Calu3 (cell line): Measurements from ENCODE around the gene SOCS1. TPM values are rescaled to one million over a fixed set of nuclear protein-coding genes. Genes with fewer than 3 reads are reported as not detected.
"Not testable (repeated sequence)": the region's sequence is repeated elsewhere in the genome, so short reads cannot be mapped to it uniquely, and the experiment has no call there.

Experiments
- BruUV-seq: library from RNA; stranded (reverse); fragments of 400-500 nt; replicated peaks from 2 replicates; lab custom pipeline; 2021; lab: Mats Ljungman, UMichigan
- CTCF ChIA-PET: fragments of 300-600 bp; sonication (Branson Sonifier 250); formaldehyde crosslinking; loops from one replicate; lab custom pipeline; 2022; ENCODE audit warnings: antibody characterized with exemption; lab: Charles Lee
- DNase-seq: peaks from one replicate; pipeline ENCODE4 v3.0.0; 2022
- H3K27ac Mint-ChIP-seq: one replicate; pipeline ENCODE4 v1.8.0; 2022; ENCODE audit warnings: mixed read lengths; ENCODE audit not compliant: unreplicated experiment
- H3K27me3 Mint-ChIP-seq: one replicate; pipeline ENCODE4 v1.8.0; 2022; ENCODE audit warnings: mixed read lengths; ENCODE audit not compliant: unreplicated experiment
- H3K36me3 Mint-ChIP-seq: one replicate; pipeline ENCODE4 v1.8.0; 2022; ENCODE audit warnings: mild to moderate bottlenecking, moderate library complexity, mixed read lengths; ENCODE audit not compliant: insufficient read depth, unreplicated experiment
- H3K4me1 Mint-ChIP-seq: one replicate; pipeline ENCODE4 v1.8.0; 2022; ENCODE audit warnings: mild to moderate bottlenecking, low read depth, mixed read lengths; ENCODE audit not compliant: unreplicated experiment
- H3K4me3 Mint-ChIP-seq: one replicate; pipeline ENCODE4 v1.8.0; 2022; ENCODE audit warnings: mild to moderate bottlenecking, low read depth, moderate library complexity, mixed read lengths; ENCODE audit not compliant: unreplicated experiment
- H3K9me3 Mint-ChIP-seq: one replicate; pipeline ENCODE4 v1.8.0; 2022; ENCODE audit warnings: low read depth, mixed read lengths; ENCODE audit not compliant: unreplicated experiment
- intact Hi-C: fragments of 100-400 bp; cut with micrococcal nuclease; formaldehyde crosslinking; loops from one replicate; pipeline ENCODE4 v1.10.0; 2022; ENCODE audit not compliant: unreplicated experiment
- total RNA-seq: library from RNA; stranded (reverse); gene quantifications from 2 replicates; pipeline ENCODE4 v1.2.3, GENCODE V29; 2022
- TF ChIP-seq, protein P1 (sequence below): fragments of 200-600 bp; IDR thresholded peaks from one replicate; pipeline ENCODE4 v1.8.0; 2022; ENCODE audit warnings: antibody characterized with exemption; ENCODE audit not compliant: unreplicated experiment

The SOCS1 gene
- total RNA-seq, 1 experiment from 2014 or later = 4.8 TPM

DNA sequence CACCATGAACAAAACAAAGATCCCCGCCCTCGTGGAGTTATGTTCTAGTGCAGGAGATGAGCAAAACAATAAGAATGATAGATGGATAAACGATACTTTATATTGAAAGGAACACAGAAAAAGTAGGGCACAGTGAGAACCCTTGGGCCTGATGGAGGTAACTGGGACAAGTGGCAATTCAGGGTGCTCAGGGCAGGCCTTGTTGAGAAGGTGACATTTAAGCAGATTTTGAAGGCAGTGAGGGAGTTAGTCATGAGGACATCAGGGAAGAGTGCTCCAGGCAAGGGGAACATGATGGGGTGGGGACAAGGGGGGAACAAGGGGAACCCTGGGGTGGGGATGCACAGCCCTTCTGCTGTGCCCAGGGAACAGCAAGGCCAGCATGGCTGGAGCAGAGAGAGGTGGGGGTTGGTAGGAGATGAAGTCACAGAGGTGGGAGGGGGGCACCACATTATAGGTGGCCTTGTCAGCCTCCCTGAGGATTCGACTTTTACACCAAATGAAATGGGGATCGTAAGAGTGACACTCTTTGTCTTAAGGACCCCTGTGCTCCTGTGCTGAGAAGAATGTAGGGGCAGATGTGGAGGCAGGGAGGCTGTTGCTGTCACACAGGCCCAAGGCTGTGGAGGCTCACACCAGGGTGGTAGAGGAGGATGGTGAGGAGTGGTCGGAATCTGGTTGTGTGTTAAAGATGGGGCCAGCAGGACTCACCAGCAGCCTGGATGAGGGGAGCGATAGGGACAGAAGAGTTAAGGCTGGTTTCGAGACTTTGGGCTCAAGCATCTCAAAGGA lies 34.3 kb upstream of the SOCS1 start:
- Mint-ChIP-seq H3K4me1 (no peaks in the 10 kb centered on the region), H3K36me3 (no peaks in the 10 kb centered on the region), H3K27ac (no peak overlapping the region), H3K27me3 (peaks cover 74% of the 10 kb centered on the region), H3K4me3 (no peak overlapping the region), H3K9me3 (no peaks in the 10 kb centered on the region)
- TF ChIP-seq, protein P1, sequence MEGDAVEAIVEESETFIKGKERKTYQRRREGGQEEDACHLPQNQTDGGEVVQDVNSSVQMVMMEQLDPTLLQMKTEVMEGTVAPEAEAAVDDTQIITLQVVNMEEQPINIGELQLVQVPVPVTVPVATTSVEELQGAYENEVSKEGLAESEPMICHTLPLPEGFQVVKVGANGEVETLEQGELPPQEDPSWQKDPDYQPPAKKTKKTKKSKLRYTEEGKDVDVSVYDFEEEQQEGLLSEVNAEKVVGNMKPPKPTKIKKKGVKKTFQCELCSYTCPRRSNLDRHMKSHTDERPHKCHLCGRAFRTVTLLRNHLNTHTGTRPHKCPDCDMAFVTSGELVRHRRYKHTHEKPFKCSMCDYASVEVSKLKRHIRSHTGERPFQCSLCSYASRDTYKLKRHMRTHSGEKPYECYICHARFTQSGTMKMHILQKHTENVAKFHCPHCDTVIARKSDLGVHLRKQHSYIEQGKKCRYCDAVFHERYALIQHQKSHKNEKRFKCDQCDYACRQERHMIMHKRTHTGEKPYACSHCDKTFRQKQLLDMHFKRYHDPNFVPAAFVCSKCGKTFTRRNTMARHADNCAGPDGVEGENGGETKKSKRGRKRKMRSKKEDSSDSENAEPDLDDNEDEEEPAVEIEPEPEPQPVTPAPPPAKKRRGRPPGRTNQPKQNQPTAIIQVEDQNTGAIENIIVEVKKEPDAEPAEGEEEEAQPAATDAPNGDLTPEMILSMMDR = no peak
- no peak for DNase-seq
- BruUV-seq = no TSS peak
- intact Hi-C loops = no loop called here
- CTCF ChIA-PET = no interaction called here

DNA sequence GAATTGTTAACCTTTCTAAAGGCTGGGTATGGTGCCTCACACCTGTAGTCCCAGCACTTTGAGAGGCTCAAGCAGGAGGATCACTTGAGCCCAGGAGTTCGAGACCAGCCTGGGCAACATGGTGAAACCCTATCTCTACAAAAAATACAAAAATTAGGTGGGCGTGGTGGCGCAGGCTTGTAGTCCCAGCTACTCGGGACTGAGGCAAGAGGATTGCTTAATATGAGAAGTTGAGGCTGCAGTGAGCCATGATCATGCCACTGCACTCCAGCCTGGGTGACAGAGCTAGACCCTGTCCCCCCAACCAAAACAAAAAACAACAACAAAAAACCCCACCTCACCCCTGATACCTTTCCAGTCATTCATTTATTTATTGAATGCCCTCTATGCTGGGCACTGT lies 33.7 kb upstream of the SOCS1 start:
- H3K4me1 Mint-ChIP-seq, intact Hi-C loops, DNase-seq, H3K36me3 Mint-ChIP-seq, H3K4me3 Mint-ChIP-seq, CTCF ChIA-PET, H3K9me3 Mint-ChIP-seq, BruUV-seq, H3K27ac Mint-ChIP-seq: not testable (repeated sequence)
- peaks cover 79% of the 10 kb centered on the region for H3K27me3 Mint-ChIP-seq

DNA sequence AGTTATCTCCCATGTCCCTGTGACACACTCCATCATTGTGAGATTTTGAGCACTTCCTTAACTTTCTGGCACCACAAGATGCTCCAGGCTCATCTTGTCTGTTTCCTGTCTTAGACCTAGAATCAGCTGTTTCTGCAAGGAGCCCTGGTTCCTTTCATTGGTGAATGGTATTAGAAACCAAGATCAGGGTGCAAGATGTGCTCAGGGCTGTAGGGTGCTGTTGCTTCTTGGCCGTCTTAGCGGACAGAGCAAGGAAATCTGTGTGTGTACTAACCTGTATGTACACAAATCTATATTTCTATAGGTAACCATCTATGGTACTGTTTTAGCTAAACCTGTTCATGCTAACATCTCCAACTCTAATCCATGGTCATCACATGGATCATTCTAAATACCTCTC lies 33.2 kb upstream of the SOCS1 start:
- no peak overlapping the region for H3K27ac Mint-ChIP-seq
- no peaks in the 10 kb centered on the region for H3K4me1 Mint-ChIP-seq
- intact Hi-C loops = no loop called here
- CTCF ChIA-PET = no interaction called here
- no peaks in the 10 kb centered on the region for H3K36me3 Mint-ChIP-seq
- no TSS peak for BruUV-seq
- no peak overlapping the region for H3K4me3 Mint-ChIP-seq
- no peaks in the 10 kb centered on the region for H3K9me3 Mint-ChIP-seq
- DNase-seq = no peak
- peaks cover 82% of the 10 kb centered on the region for H3K27me3 Mint-ChIP-seq
- TF ChIP-seq, protein P1 = no peak

DNA sequence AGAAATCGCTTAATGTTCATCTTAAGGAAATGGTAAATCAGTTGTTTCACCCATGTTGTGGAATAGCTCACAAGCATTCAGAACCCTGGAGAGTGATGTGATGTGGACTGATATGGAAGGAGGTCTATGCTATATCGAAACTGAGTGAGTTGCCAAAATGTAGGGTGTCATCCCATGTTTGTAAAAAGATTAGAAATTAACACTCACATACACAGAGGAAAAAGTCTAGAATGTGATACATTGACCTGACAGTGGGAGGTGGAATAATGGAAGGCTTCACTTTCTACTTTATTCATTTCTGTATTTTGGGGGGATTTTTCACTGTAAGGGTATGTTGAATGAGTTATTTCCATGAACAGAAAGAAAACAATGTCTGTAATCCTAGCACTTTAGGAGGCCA lies 29.8 kb upstream of the SOCS1 start:
- H3K27ac Mint-ChIP-seq = no peak overlapping the region
- intact Hi-C loops = no loop called here
- no peaks in the 10 kb centered on the region for H3K9me3 Mint-ChIP-seq
- CTCF ChIA-PET = no interaction called here
- TF ChIP-seq, protein P1 = no peak
- H3K4me1 Mint-ChIP-seq = no peaks in the 10 kb centered on the region
- H3K27me3 Mint-ChIP-seq = peaks cover 84% of the 10 kb centered on the region
- BruUV-seq = no TSS peak
- H3K36me3 Mint-ChIP-seq = no peaks in the 10 kb centered on the region
- H3K4me3 Mint-ChIP-seq = no peak overlapping the region
- no peak for DNase-seq

DNA sequence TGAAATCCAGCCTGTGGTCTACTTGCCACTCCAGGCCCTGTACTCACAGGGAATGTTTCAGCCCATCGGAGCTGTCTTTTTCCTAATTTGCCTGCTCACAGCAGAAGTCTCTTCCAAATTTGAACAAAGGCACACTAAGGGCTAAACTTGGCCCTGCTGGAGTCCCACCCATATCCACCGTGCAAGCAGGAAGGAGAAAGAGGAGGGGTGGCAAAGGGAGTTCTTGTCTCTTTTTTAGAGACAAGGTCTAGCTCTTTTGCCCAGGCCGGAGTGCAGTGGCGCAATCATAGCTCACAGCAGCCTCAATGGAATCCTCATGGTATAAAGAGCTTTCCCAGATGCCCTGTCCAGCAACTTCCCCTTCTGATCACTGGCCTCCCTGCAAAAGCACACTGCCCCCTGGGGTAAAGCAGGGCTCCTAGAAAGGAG lies 27.8 kb upstream of the SOCS1 start:
- H3K4me3 Mint-ChIP-seq = no peak overlapping the region
- no peaks in the 10 kb centered on the region for H3K9me3 Mint-ChIP-seq
- no peaks in the 10 kb centered on the region for H3K36me3 Mint-ChIP-seq
- intact Hi-C loops = no loop called here
- no peak overlapping the region for H3K27ac Mint-ChIP-seq
- H3K27me3 Mint-ChIP-seq = peaks cover 64% of the 10 kb centered on the region
- no TSS peak for BruUV-seq
- TF ChIP-seq, protein P1 = no peak
- CTCF ChIA-PET = interaction anchor here (0.5 kb wide), 1 partner anchor 275 kb away, joined by 4 read pairs; no protein-coding TSS in a partner anchor
- no peak for DNase-seq
- H3K4me1 Mint-ChIP-seq = peaks cover 16% of the 10 kb centered on the region
